GM18526 (cell line): ENCODE measurements around the gene HCFC1R1.

Experiments
- POLR2A ChIP-seq: IDR thresholded peaks from 3 replicates; pipeline ENCODE4 v1.6.1; 2011; ENCODE audit not compliant: insufficient read length; ENCODE audit errors: extremely low read depth

HCFC1R1 gene, protein sequence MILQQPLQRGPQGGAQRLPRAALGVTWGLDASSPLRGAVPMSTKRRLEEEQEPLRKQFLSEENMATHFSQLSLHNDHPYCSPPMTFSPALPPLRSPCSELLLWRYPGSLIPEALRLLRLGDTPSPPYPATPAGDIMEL

DNA sequence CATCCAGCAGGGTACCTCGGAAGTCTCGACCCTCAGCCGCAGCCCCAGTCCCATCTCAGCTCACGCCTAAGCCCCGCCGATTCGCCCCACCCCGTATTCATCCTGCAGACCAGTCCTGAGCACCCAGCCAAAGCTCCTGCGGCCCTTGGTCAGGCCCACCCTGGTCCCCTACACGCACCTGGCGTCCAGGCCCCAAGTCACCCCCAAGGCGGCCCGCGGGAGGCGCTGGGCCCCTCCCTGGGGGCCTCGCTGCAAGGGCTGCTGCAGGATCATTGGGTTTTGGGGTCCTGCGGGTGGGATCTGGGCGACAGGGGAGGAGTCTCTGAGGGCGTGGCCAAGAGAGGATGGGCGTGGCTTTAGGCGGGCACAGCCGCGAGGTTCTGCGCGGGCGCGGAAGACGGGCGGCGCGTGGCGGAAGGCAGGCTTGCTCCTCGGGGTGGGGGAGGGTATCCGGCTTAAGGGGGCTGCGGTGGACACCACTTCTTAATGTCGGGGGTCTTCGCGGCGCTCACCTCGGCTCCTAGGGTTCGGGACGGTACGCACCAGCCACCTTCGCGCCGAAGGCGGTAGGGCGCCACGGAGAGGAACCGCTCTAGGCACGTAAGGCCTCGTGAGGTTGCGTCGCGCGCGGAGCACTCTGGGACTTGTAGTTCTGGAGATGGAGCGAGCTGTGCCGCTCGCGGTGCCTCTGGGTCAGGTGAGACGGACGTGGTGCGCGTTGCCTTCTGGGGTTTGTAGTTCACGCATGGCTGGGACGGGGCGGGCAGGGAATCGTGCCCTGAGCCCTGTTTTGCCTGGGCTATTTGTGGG, at the start of gene HCFC1R1, which contains the start of gene THOC6:
Gene HCFC1R1, minus strand, starts transcription at position 274 of the 810 bp plus-strand sequence. Its CDS starts 1 bp downstream, at position 273.
Gene THOC6, plus strand, starts transcription at position 367 of the 810 bp plus-strand sequence. Its CDS starts 292 bp downstream, at position 659.
- peak; percentile 87 for TF ChIP-seq POLR2A

DNA sequence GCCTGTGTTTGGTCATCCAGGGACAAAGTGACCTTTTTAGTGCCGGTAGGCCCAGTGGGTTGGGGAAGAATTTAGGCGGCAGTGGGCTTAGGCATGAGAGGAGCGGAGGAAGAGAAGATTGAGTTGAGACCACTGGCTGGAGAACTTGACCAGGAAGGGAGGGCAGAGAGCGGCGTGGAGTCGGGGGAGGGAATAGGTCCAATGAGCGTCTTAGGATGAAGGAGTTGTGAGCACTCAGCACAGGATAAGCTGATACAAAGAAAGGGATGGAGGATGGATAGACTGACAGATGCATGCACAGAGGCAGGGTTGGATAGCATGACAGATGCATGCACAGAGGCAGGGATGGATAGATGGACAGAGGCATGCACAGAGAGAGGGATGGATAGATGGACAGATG, 49.7 kb upstream of the HCFC1R1 start:
- no peak for TF ChIP-seq POLR2A

DNA sequence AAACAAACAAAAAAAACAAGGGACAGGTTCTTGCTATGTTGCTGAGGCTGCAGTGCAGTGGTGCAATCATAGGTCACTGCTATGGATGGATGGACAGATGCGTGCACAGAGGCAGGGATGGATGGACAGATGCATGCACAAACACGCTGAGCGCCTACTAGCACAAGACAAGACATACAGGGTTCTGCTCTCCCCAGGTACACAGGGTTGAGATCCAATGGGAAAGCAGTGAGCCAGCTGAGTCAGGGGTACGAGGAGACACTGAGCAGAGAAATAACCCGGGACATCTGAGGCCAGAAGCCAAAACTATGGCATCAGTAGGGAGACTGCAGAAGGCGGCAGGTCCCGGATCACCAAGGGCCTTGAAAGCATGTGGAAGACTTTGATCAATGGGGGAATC, 47.9 kb upstream of the HCFC1R1 start:
- TF ChIP-seq POLR2A, result no peak

DNA sequence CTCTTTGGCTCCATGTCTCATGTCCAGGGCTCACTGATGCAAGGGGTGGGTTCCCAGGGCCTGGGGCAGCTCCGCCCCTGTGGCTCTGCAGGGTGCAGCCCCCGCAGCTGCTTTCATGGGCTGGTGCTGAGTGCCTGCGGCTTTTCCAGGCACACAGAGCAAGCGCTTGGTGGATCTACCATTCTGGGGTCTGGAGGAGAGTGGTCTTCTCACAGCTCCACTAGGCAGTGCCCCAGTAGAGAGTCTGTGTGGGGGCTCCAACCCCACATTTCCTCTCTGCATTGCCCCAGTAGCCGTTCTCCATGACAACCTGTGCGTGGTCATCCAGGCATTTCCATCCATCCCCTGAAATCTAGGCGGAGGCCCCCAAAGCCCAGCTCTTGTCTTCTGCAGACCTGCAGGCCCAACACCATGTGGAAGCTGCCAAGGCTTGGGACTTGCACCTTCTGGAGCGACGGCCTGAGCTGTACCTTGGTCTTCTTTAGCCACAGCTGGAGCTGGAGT, 46.9 kb upstream of the HCFC1R1 start:
- TF ChIP-seq POLR2A, result no peak

DNA sequence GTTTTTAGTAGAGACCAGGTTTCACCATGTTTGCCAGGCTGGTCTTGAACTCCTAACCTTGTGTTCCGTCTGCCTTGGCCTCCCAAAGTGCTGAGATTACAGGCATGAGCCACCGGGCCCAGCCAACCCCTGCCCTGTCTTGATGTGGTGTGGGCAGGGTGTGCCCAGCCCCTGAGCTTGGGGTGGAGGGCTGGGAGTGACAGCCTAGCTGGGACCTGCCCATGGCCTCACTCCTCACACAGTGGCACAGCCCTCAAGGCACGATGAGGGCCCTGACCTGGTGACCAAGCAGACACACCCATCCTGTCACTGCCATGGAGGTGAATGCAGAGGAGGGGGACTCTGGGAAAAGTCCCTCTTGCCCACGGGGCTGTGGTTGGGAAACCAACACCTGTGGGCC, 44.7 kb upstream of the HCFC1R1 start:
- TF ChIP-seq POLR2A, result no peak

DNA sequence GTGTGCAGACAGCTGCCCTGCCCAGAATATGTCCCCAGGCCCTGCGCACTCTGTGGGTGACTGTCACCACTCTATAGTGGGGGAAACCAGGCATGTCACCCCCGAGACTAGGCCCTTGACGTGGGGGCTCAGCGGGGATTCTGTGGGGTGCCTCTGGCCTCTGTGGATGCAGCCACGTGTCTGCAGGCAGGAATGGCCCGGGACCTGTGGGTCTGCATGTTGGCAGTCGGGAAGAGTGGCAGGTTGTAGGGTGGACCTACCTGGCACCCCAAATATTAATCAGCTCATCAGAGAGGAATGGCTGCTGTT, 42.7 kb upstream of the HCFC1R1 start:
- TF ChIP-seq POLR2A, result no peak

DNA sequence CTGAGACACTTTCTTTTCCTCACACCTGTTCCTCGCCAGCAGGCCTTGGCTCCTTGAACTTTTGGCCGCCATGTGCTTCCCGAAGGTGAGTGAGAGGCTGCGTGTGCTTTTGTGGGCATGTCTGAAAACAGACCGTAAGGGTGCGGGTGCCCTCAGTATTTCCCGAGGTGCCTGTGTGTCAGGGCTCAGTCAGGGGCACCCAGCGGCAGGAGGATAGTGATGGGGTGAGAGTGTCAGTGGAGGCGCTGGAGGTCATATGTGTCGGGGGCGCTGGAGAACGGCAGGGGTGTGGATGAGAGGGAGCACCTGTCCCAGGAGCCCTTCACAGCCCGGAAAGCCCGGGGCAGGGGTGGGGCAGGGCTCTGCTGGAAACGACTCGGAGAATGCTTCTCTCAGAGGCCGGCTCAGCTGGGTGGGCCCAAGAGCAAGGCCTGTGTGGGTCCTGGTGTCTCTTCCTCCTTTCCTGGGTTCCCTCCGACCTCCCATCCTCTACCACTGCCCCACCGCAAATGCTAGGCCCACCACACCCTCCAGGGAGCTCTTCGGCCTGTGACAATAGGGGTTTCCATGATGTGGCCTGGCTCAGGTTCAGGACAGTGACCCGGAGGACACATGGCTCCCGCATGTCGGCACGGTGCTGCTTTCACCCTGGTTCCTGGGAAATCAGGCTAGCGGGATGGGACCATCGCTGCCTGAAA, 42.1 kb upstream of the HCFC1R1 start:
- TF ChIP-seq POLR2A, result no peak

DNA sequence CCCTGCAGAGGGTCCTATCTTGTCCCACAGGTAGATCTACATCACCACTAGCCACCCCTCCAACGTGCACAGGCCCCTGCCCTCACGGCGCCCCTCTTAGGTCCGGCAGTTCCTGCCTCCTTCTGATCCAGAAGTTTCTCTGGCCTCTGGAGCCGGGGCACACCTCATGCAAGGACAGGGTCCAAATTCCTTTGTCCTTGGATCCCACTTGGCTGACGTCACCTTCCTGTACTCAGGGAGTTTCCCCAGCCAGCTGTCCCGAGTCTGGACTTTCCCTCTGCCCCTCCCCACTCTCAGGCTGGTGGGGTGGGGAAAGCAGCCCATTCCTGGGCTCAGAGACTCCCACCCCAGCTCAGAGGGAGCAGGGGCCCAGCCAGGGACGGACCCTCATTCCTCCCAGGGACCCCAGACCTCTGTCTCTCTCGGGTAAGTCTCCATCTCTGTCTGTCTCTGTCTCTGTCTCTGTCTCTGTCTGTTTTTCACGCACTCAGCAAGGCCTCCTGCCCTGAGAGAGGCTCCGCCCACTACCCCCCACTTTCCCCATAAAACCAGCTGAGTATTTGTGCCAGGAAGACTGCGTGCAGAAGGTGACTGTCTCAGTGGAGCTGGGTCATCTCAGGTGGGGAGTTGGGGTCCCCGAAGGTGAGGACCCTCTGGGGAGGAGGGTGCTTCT, 41.5 kb upstream of the HCFC1R1 start, which contains the start of gene IL32:
Gene IL32, plus strand, starts transcription at position 572 of the 673 bp plus-strand sequence. CDS start 172 bp downstream, outside the sequence.
- no peak for TF ChIP-seq POLR2A

DNA sequence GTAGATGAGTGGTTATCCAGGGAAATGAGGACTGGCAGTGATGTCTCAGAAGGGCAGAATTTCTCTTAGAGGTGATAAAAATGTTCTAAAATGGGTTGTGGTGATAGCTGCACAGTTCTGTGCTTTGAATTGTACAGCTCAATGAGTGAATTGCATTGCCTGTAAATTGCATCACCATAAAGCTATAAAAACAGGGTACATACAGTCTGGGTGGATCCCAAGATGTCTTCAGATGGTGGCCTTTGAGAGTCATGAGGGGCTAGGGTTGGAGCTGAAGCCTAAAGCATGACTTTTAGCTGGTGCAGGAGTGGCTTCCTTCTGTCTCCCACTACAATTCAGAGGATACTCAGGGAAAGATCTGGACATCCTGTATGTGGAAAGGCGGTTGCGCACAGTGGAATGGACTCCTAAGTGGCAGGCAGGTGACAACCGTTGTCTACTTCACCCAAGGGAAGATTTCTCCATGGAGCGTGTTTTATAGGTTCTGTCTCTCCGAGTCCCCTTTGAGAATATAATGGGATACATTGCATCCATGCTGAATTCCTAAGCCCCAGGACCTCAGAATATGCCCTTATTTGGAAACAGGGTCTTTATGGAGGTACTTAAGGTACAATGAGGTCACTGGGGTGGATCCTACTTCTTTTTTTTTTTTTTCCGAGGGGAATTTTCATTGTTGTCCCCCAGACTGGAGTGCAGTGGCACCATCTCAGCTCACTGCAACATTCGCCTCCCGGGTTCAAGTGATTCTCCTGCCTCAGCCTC, 40.1 kb upstream of the HCFC1R1 start:
- no peak for TF ChIP-seq POLR2A

DNA sequence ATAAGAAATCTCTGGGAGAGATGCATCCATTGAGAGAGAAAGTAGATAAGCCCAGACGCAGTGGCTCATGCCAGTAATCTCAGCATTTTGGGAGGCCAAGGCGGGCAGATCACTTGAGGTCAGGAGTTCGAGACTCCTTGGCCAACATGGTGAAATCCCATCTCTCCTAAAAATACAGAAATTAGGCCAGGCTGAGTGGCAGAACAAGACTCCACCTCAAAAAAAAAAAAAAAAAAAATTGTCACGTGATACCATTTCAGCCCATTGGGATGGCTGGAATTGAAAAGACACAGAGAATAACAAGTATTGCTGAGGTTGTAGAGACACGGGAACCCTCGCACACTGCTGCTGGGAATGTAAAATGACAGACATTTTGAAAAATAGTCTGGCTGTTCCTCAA, 38.8 kb upstream of the HCFC1R1 start:
- TF ChIP-seq POLR2A, result no peak

DNA sequence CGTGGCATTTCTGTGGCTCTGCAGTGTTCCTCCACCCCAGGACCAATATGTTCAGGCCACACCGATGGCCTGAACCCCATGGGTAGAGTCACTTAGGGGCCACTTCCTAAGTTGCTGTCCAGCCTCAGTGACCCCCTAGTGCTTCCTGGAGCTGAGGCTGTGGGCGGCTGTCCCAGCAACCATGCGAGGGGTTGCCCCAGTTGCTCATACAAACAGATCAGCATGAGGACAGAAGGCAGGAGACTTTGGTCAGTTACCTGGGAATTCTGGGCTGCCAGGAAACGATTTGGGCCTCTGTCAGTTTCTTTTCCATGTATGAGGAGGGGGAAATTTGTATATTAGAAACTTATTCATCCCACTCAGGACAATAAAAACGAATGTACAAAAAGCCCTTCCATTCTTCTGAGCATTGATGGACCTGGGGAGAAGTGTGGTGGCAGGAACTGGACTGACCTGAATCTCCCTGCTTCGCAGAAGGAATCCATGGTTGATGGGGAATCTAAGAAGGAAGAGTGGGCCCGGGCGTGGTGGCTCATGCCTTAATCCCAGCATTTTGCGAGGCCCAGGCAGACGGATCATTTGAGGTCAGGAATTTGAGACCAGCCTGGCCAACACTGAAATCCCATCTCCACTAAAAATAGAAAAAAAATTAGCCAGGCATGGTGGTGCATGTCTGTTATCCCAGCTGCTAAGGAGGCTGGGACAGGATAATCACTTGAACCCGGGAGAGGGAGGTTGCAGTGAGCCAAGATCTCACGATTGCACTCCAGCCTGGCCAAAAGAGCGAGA, 36.8 kb upstream of the HCFC1R1 start:
- TF ChIP-seq POLR2A, result no peak

DNA sequence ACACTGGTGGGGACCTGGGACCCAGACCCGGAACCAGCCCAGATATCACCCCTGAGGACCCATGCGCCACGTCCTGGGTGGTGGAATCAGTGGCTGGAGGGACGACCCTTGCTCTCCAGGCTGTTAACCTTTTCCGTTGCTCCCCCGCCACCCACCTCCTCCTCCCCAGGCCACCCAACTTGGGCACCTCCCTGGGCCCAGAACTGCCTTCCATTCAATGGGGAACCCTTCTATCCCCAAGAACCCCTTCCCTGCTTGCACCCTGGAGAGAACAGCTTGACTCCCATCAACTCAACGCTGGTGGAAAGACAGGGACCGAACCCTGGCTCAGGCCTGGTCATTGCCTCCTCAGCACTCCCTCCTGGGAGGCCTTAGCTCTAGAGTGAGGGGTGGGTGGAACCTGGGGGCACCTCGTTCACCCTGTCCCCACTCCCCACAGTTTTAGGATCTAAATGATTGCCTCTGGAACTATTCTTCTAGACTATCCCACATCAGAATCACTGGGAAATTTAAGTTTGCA, 36.0 kb upstream of the HCFC1R1 start:
- TF ChIP-seq POLR2A, result no peak

DNA sequence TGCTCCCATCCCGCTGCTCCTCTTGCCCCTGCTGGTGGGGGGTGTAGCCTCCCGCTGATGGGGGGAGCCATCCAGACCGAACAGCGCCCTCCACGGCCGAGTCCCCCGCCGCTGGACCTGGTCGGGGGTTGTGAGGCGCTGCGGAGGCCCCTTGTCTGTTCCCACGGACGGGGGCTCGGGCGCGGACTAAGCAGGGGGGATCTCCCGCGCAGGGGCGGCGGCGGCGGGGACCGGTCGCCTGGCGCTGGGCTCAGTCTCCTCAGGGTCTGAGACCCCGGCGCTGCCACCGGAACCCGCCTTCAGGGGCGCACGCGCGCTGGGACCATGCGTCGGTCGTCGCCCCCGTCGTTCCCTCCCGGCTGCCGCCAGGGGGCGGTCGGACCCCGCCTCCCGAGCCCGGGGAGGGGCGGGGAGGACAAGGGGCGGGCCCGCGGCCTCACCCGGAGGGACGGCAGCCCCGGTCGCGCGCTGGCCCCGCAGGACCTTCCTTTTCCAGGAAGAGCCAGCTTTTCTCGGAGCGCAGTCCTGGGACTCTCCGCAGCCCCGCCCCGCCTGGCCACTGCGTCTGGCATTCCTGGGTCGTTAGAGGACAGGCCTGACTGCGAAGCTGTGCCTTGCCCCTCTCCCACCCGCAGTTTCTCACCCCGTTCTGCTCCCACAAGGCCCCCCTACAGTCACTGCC, 35.4 kb upstream of the HCFC1R1 start:
- TF ChIP-seq POLR2A, result peak; percentile 63
